ENCODE data around the gene OR5D14. TPM values are rescaled to one million over a fixed set of nuclear protein-coding genes. Genes with fewer than 3 reads are reported as not detected.

The OR5D14 gene
- not detected in 2 replicates for total RNA-seq

DNA sequence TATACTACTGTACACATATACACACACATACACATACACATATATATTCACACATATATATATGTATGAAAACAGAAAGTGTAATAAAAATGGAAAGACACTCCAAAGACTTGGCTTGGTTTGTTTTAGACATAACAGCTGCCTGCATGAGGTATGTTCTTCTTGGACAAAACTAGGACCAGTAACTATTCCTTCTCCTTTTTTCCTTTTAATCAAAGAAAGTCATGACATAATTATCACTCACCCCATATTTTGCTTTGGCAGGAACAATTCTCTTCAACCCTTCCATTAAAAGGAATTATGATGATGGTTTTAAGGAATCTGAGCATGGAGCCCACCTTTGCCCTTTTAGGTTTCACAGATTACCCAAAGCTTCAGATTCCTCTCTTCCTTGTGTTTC is at the start of gene OR5D14:
Gene OR5D14, plus strand, starts transcription at position 301 of the 400 bp plus-strand sequence. Its CDS starts 0 bp downstream, at position 301.
- TF ChIP-seq, protein P1, sequence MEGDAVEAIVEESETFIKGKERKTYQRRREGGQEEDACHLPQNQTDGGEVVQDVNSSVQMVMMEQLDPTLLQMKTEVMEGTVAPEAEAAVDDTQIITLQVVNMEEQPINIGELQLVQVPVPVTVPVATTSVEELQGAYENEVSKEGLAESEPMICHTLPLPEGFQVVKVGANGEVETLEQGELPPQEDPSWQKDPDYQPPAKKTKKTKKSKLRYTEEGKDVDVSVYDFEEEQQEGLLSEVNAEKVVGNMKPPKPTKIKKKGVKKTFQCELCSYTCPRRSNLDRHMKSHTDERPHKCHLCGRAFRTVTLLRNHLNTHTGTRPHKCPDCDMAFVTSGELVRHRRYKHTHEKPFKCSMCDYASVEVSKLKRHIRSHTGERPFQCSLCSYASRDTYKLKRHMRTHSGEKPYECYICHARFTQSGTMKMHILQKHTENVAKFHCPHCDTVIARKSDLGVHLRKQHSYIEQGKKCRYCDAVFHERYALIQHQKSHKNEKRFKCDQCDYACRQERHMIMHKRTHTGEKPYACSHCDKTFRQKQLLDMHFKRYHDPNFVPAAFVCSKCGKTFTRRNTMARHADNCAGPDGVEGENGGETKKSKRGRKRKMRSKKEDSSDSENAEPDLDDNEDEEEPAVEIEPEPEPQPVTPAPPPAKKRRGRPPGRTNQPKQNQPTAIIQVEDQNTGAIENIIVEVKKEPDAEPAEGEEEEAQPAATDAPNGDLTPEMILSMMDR (IDR thresholded peaks at IDR 0.05; ENCODE audit: extremely low read depth, low read depth, low read length): no peak
- Histone ChIP-seq H2AFZ (ENCODE audit: low read length) (no peak within 1 kb of the TSS), H3K4me1 (ENCODE audit: insufficient read depth, low read length) (no peaks in the 10 kb centered on the region)

DNA sequence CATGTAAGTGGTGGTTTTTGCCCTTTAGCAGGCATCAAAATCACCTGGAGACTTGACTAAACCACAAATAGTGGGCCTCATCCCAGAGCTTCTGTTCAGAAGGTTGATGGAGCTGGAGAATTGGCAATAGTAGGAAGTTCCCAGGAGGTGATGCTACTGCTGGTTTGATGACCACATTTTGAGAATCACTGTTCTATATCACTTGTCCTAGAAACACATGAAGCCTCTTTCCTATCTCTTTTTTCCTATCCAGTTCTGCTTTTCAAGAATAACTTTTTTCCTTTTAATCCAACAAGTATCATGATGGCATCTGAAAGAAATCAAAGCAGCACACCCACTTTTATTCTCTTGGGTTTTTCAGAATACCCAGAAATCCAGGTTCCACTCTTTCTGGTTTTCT is 22.2 kb upstream of the OR5D14 start, which contains the start of gene OR5D13:
Gene OR5D13, plus strand, starts transcription at position 301 of the 400 bp plus-strand sequence. Its CDS starts 0 bp downstream, at position 301.
- Histone ChIP-seq H3K4me1 (ENCODE audit: insufficient read depth, low read length) (no peaks in the 10 kb centered on the region), H3K4me3 (ENCODE audit: insufficient read depth, low read length) (no peak within 1 kb of the TSS), H3K27me3 (ENCODE audit: insufficient read depth, low read length) (no peaks in the 10 kb centered on the region), H4K20me1 (ENCODE audit: insufficient read depth, low read length) (no peaks in the 10 kb centered on the region), H3K27ac (ENCODE audit: low read depth, low read length) (no peak within 1 kb of the TSS), H3K4me2 (ENCODE audit: insufficient read depth, low read length) (no peak within 1 kb of the TSS), H2AFZ (ENCODE audit: low read length) (no peak within 1 kb of the TSS), H3K79me2 (ENCODE audit: insufficient read depth, low read length) (no peaks in the 10 kb centered on the region), H3K9me3 (ENCODE audit: low read depth, low read length) (peaks cover 2% of the 10 kb centered on the region), H3K36me3 (ENCODE audit: insufficient read depth, low read length) (no peaks in the 10 kb centered on the region)
- TF ChIP-seq, protein P1 (IDR thresholded peaks at IDR 0.05; ENCODE audit: extremely low read depth, low read depth, low read length): no peak
- no peak for DNase-seq (ENCODE audit: insufficient read length, low spot score, missing footprints)

More for the DNA sequence above, at the start of gene OR5D14:
- Histone ChIP-seq H3K9me3 (ENCODE audit: low read depth, low read length) (peaks cover 6% of the 10 kb centered on the region), H3K79me2 (ENCODE audit: insufficient read depth, low read length) (no peaks in the 10 kb centered on the region), H3K36me3 (ENCODE audit: insufficient read depth, low read length) (no peaks in the 10 kb centered on the region), H3K4me3 (ENCODE audit: insufficient read depth, low read length) (no peak within 1 kb of the TSS), H4K20me1 (ENCODE audit: insufficient read depth, low read length) (no peaks in the 10 kb centered on the region), H3K27ac (ENCODE audit: low read depth, low read length) (no peak within 1 kb of the TSS), H3K4me2 (ENCODE audit: insufficient read depth, low read length) (no peak within 1 kb of the TSS), H3K27me3 (ENCODE audit: insufficient read depth, low read length) (no peaks in the 10 kb centered on the region)
- no peak for DNase-seq (ENCODE audit: insufficient read length, low spot score, missing footprints)

DNA sequence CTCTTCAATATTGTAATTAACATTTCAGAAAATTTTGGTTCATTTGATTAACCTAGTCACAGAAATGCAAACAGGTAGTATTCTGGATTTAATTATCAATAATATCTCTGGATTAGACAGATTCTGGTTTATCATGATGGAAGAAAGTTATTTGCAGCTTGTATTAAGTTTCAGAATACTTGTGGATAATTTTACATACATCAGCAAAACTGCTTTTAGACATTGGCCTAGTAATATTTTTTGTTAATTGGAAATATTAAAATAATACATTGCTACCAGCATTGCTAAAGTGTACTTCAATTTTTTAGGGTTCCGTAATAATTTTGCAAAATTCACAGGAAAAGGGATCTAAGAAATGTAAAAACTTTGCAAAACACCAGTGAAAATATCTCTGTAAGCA is 3.8 kb upstream of the OR5D14 start:
- H3K27ac ChIP-seq (ENCODE audit: low read depth, low read length): no peak overlapping the region
- DNase-seq (ENCODE audit: insufficient read length, low spot score, missing footprints): no peak
- no peaks in the 10 kb centered on the region for H3K4me1 ChIP-seq (ENCODE audit: insufficient read depth, low read length)
- H3K79me2 ChIP-seq (ENCODE audit: insufficient read depth, low read length): no peaks in the 10 kb centered on the region
- no peaks in the 10 kb centered on the region for H3K27me3 ChIP-seq (ENCODE audit: insufficient read depth, low read length)
- H3K36me3 ChIP-seq (ENCODE audit: insufficient read depth, low read length): no peaks in the 10 kb centered on the region
- H3K4me2 ChIP-seq (ENCODE audit: insufficient read depth, low read length): no peak overlapping the region
- H3K4me3 ChIP-seq (ENCODE audit: insufficient read depth, low read length): no peak overlapping the region
- H3K9me3 ChIP-seq (ENCODE audit: low read depth, low read length): peaks cover 6% of the 10 kb centered on the region
- TF ChIP-seq, protein P1 (IDR thresholded peaks at IDR 0.05; ENCODE audit: extremely low read depth, low read depth, low read length): no peak
- H2AFZ ChIP-seq (ENCODE audit: low read length): no peak overlapping the region
- no peaks in the 10 kb centered on the region for H4K20me1 ChIP-seq (ENCODE audit: insufficient read depth, low read length)

DNA sequence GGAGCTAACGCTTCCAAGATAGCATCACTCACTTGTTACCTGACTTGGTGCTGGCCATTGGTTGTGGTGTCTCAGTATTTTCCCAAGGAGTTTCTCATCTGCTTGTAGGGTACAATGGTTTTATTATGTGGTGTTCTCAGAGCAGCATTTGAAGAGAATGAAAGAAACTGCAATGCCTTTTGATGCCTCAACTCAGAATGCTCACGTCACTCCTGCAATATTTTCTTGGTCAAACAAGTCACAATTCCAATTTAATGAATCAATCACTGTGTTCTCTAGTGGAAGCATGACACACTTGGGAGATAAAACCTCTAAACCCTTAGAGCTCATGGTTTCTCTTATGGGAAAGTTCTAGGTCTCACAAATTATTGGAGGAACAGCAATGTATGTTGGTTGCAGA is 2.0 kb upstream of the OR5D14 start:
- Histone ChIP-seq H4K20me1 (ENCODE audit: insufficient read depth, low read length) (no peaks in the 10 kb centered on the region), H3K4me3 (ENCODE audit: insufficient read depth, low read length) (no peak overlapping the region), H3K9me3 (ENCODE audit: low read depth, low read length) (peaks cover 6% of the 10 kb centered on the region), H3K27me3 (ENCODE audit: insufficient read depth, low read length) (no peaks in the 10 kb centered on the region), H2AFZ (ENCODE audit: low read length) (no peak overlapping the region), H3K27ac (ENCODE audit: low read depth, low read length) (no peak overlapping the region), H3K4me2 (ENCODE audit: insufficient read depth, low read length) (no peak overlapping the region), H3K4me1 (ENCODE audit: insufficient read depth, low read length) (no peaks in the 10 kb centered on the region), H3K36me3 (ENCODE audit: insufficient read depth, low read length) (no peaks in the 10 kb centered on the region), H3K79me2 (ENCODE audit: insufficient read depth, low read length) (no peaks in the 10 kb centered on the region)
- no peak for DNase-seq (ENCODE audit: insufficient read length, low spot score, missing footprints)
- TF ChIP-seq, protein P1 (IDR thresholded peaks at IDR 0.05; ENCODE audit: extremely low read depth, low read depth, low read length): no peak

Data from osteoblast (primary cell).